ENCODE results near the gene FCN2.

DNA sequence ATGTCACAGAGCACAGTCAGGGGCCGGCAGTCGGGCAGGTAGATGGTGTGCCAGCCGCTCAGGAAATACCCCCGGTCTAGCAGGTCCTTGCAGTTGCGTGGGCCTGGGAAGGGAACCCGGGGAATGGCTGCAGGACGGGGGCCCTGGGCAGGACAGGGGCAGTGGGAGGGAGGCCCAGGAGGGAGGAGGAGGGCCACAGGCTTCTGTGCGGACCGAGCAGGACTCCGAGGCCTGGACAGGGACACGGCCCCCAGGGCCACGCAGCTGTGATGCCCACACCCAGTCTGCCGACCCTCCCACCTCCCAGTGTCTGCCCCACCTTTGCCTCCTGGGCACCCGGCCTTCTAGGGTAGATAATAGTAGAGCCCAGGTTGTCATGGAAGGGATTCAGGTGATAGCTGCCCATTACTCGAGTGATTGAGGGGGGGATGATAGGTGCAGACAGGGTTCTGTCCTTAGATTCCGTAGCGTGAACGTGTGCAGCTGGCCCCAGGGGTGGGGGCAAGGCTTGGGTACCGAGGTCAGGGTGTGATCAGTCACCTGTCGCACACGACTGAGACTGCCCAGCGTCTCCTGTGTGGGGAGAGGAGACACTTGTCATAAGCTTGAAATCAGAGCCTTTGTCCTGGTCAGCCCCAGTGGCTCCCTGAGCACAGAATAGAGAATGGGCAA lies 32.6 kb downstream of the FCN2 start:
- TF ChIP-seq, protein P1, sequence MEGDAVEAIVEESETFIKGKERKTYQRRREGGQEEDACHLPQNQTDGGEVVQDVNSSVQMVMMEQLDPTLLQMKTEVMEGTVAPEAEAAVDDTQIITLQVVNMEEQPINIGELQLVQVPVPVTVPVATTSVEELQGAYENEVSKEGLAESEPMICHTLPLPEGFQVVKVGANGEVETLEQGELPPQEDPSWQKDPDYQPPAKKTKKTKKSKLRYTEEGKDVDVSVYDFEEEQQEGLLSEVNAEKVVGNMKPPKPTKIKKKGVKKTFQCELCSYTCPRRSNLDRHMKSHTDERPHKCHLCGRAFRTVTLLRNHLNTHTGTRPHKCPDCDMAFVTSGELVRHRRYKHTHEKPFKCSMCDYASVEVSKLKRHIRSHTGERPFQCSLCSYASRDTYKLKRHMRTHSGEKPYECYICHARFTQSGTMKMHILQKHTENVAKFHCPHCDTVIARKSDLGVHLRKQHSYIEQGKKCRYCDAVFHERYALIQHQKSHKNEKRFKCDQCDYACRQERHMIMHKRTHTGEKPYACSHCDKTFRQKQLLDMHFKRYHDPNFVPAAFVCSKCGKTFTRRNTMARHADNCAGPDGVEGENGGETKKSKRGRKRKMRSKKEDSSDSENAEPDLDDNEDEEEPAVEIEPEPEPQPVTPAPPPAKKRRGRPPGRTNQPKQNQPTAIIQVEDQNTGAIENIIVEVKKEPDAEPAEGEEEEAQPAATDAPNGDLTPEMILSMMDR (IDR thresholded peaks at IDR 0.05) = no peak
- TF ChIP-seq ZFX (IDR thresholded peaks at IDR 0.05; ENCODE audit: borderline replicate concordance) = no peak
